Heart left ventricle (tissue), 16 donors: Measurements from ENCODE around the gene CCBE1. TPM values are rescaled to one million over a fixed set of nuclear protein-coding genes. Genes with fewer than 3 reads are reported as not detected.

Source experiments
- ATAC-seq, 4 donors: fragments of 200-7000 bp; cut with Tn5 transposase; one replicate each; pipeline ENCODE4 v1.9.1; 2020 to 2022; ENCODE audit warnings: moderate library complexity in 4 of 4, mild to moderate bottlenecking in 3 of 4, moderate number of reproducible peaks in 1 of 4
- DNase-seq, 5 donors: peaks; one replicate each; pipeline ENCODE4 v3.0.0-alpha.2; 2020
- H3K27ac ChIP-seq, 12 donors: fragments of 200-600 bp; sonication (generic) in 4 of 12; one replicate each; pipeline versions ENCODE4 v1.5.0 to v1.8.0; 2016 to 2022; ENCODE audit warnings: mild to moderate bottlenecking in 2 of 12
- H3K27me3 ChIP-seq, 9 donors: fragments of 200-600 bp; sonication (generic) in 2 of 9; one replicate each; pipeline versions ENCODE4 v1.5.1 to v1.8.0; 2016 to 2022; ENCODE audit warnings: mild to moderate bottlenecking in 3 of 9
- H3K36me3 ChIP-seq, 9 donors: fragments of 200-600 bp; sonication (generic) in 2 of 9; one replicate each; pipeline versions ENCODE4 v1.5.0 to v1.8.0; 2018 to 2022; ENCODE audit warnings: mild to moderate bottlenecking in 2 of 9
- H3K4me1 ChIP-seq, 12 donors: fragments of 200-600 bp; sonication (generic) in 4 of 12; one replicate each; pipeline versions ENCODE4 v1.5.0 to v1.8.0; 2016 to 2022; ENCODE audit warnings: mild to moderate bottlenecking in 3 of 12
- H3K4me3 ChIP-seq, 12 donors: fragments of 200-600 bp; sonication (generic) in 4 of 12; one replicate each; pipeline versions ENCODE4 v1.5.0 to v1.8.0; 2017 to 2022; ENCODE audit warnings: mild to moderate bottlenecking in 9 of 12, moderate library complexity in 4 of 12
- H3K9me3 ChIP-seq, 12 donors: fragments of 200-600 bp; sonication (generic) in 4 of 12; one replicate each; pipeline versions ENCODE4 v1.5.0 to v1.8.0; 2016 to 2022; ENCODE audit warnings: mild to moderate bottlenecking in 1 of 12
- CTCF ChIP-seq, 12 donors: fragments of 200-600 bp; sonication (generic) in 4 of 12; IDR thresholded peaks; one replicate each; pipeline versions ENCODE4 v1.5.0 to v1.8.0; 2018 to 2022; ENCODE audit warnings: antibody characterized with exemption in 12 of 12, mild to moderate bottlenecking in 5 of 12
- POLR2A ChIP-seq, 2 donors: fragments of 450-650 bp; IDR thresholded peaks; one replicate each; pipeline ENCODE4 v1.6.1; 2017; ENCODE audit warnings: antibody characterized with exemption in 2 of 2, mild to moderate bottlenecking in 2 of 2, moderate library complexity in 2 of 2
- WGBS, 4 donors: extraction: QIAGEN DNeasy Blood & Tissue Kit in 2 of 4; methylation state at CpG; one replicate each; pipeline versions ENCODE4 v1.1.5 to v1.1.7; 2013 to 2018; 5-methylcytosine and 5-hydroxymethylcytosine counted together
- intact Hi-C, 10 donors: fragments of 100-400 bp; cut with DNase I; formaldehyde crosslinking; loops; one replicate each; pipeline versions ENCODE4 v1.11.1 to v1.14.2; 2022
- polyA plus RNA-seq, 2 donors: library from polyadenylated mRNA; stranded (reverse); fragments of 200-250 nt; gene quantifications; one replicate each; pipeline ENCODE4 v1.2.3, GENCODE V29; 2013
- total RNA-seq, 9 donors: library from RNA; depleted of rRNA in 2 of 9; stranded (reverse); fragments of >200 nt in 2 of 9; fragmentation: NEBNext Ultra II Directional in 3 of 9; extraction: Animal tissue kit (Norgen Biotek cat#: 25700) in 3 of 9; gene quantifications; one replicate each; pipeline versions ENCODE4 v1.1.0 to v1.2.4, GENCODE V29; 2016 to 2023
- donor health status: ischemic (EF 13 %, LVEDD 7.1; RV severe dilation, severe dysfunction).
- donor health status: healthy with polysubstance abuse.
- donor health status: DM: no; HTN: yes; CAD: no.
- donor health status: DM: no; HTN: no; CAD: no.
- donor health status: ischemic (EF 25% LVEDD 6.9; RV normal size, moderate dysfunction).
- donor health status: ischemic (EF 25% LVEDD 5.7; RV mildly dilated, moderate dysfunction).
- donor health status: healthy.
- donor health status: DM: yes; HTN: yes; CAD: no.
- donor health status: ischemic (EF 35%, LVEDD 5.7; RV mildly dilated, moderate dysfunction).
- donor health status: nonischemic (EF 11% LVEDD 7.7; RV severe dilation, severe dysfunction).
- donor health status: DM: yes; HTN: yes; CAD: no.
- donor health status: PGD.
- donor health status: ischemic (EF 29% LVEDD 5.4; RV normal size, mild dysfunction).
- donor health status: nonischemic (EF 23%, LVEDD 6.1; RV moderate dilation, normal function).

Gene CCBE1
- total and polyA plus RNA-seq, 11 donors = 0.15 to 6.3 (median 0.74) TPM

- peak overlapping the region in 1 of 12 donors; percentile 35 for H3K27ac ChIP-seq
- 53 to 71% (median 59%) methylated on average over 7 of the region's 7 CpGs for WGBS, 4 donors
- intact Hi-C loops = loop anchor here (5.0 to 10.0 kb wide), 5 partner anchors 64 to 191 kb away; partner anchors contain the start of gene CCBE1 (in 1 of the 10)
Observed at GRCh38 chr18:59633317-59633716, 63.9 kb downstream of the CCBE1 start.

GRCh38 chr18:59631583-59632181 lies 65.5 kb downstream of the CCBE1 start:
- Histone ChIP-seq H3K4me1 (peaks cover 0 to 6% (median 0%) of the 10 kb centered on the region in 12 donors), H3K27ac (peak overlapping the region in 1 of 12 donors; percentile 80), H3K9me3 (peaks cover 0 to 8% (median 0%) of the 10 kb centered on the region in 12 donors), H3K4me3 (no peak overlapping the region), H3K36me3 (no peaks in the 10 kb centered on the region), H3K27me3 (no peaks in the 10 kb centered on the region)
- no peak for ATAC-seq
- WGBS, 4 donors = 67 to 87% (median 84%) methylated on average over 1 of the region's 1 CpG
- TF ChIP-seq POLR2A (IDR thresholded peaks at IDR 0.05) = no peak
- peak; percentile 36 to 65 (median 48) for TF ChIP-seq CTCF (IDR thresholded peaks at IDR 0.05)
- intact Hi-C loops = loop anchor here (2.0 to 10.0 kb wide), 7 partner anchors 66 to 193 kb away; partner anchors contain the start of gene CCBE1 (in 1 of the 10)
- DNase-seq = no peak

More at GRCh38 chr18:59633317-59633716, 63.9 kb downstream of the CCBE1 start:
- Histone ChIP-seq H3K4me3 (no peak overlapping the region), H3K36me3 (no peaks in the 10 kb centered on the region), H3K4me1 (peaks cover 0 to 6% (median 0%) of the 10 kb centered on the region in 12 donors), H3K27me3 (no peaks in the 10 kb centered on the region), H3K9me3 (peaks cover 0 to 8% (median 0%) of the 10 kb centered on the region in 12 donors)
- TF ChIP-seq CTCF (IDR thresholded peaks at IDR 0.05) = no peak
- ATAC-seq (no peak), DNase-seq (no peak)

- 72 to 83% (median 78%) methylated on average over 6 of the region's 6 CpGs for WGBS, 4 donors
- Histone ChIP-seq H3K4me1 (peaks cover 0 to 6% (median under 1%) of the 10 kb centered on the region in 12 donors), H3K27me3 (no peaks in the 10 kb centered on the region), H3K36me3 (no peaks in the 10 kb centered on the region), H3K9me3 (peaks cover 0 to 8% (median 0%) of the 10 kb centered on the region in 12 donors), H3K4me3 (no peak overlapping the region), H3K27ac (peak overlapping the region in 1 of 12 donors; percentile 80)
- peak in 1 of 5 donors; percentile 49 for DNase-seq
- intact Hi-C loops = loop anchor here (2.0 to 10.0 kb wide), 7 partner anchors 67 to 195 kb away; partner anchors contain the start of gene CCBE1 (in 1 of the 10)
- peak in 2 of 4 donors; percentile 29 to 41 for ATAC-seq
- TF ChIP-seq CTCF (IDR thresholded peaks at IDR 0.05) (no peak), POLR2A (IDR thresholded peaks at IDR 0.05) (no peak)
Observed at GRCh38 chr18:59629894-59630293, 67.3 kb downstream of the CCBE1 start.

- ATAC-seq = no peak
- peaks cover 0 to 10% (median 1%) of the 10 kb centered on the region in 12 donors for H3K4me1 ChIP-seq
- TF ChIP-seq POLR2A (IDR thresholded peaks at IDR 0.05) (no peak), CTCF (IDR thresholded peaks at IDR 0.05) (no peak)
- WGBS, 4 donors = 92 to 100% (median 95%) methylated on average over 1 of the region's 1 CpG
- no peak overlapping the region for H3K4me3 ChIP-seq
- H3K9me3 ChIP-seq = peaks cover 0 to 8% (median 0%) of the 10 kb centered on the region in 12 donors
- no peaks in the 10 kb centered on the region for H3K36me3 ChIP-seq
- no peak for DNase-seq
- intact Hi-C loops = loop anchor here in 2 of 10 donors (10.0 kb wide), 2 partner anchors 164 to 174 kb away; no protein-coding TSS in a partner anchor
- H3K27ac ChIP-seq = peak overlapping the region in 1 of 12 donors; percentile 80
- no peaks in the 10 kb centered on the region for H3K27me3 ChIP-seq
Observed at GRCh38 chr18:59628995-59629394, 68.2 kb downstream of the CCBE1 start.
